Stimulated activated memory B cell treated with anti-CD40 and anti-IgM and Interleukin-4, amounts not matched to agents 10 μg/mL and 1 μg/mL and 100 μg/mL, for 72 hours (primary cell): ENCODE results near the gene TGFBR3.

ENCODE experiments used
- ATAC-seq: fragments of 150-1000 bp; cut with Tn5 transposase; 2 replicates; pipeline ENCODE4 v1.10.0; 2021
- H3K27ac Mint-ChIP-seq: one replicate; pipeline ENCODE4 v1.8.0; 2022; ENCODE audit warnings: mild to moderate bottlenecking, mixed read lengths
- H3K27me3 Mint-ChIP-seq: one replicate; pipeline ENCODE4 v1.8.0; 2022; ENCODE audit warnings: mixed read lengths
- H3K36me3 Mint-ChIP-seq: one replicate; pipeline ENCODE4 v1.8.0; 2022; ENCODE audit warnings: mixed read lengths
- H3K4me1 Mint-ChIP-seq: one replicate; pipeline ENCODE4 v1.8.0; 2022; ENCODE audit warnings: mixed read lengths
- H3K4me3 Mint-ChIP-seq: one replicate; pipeline ENCODE4 v1.8.0; 2022; ENCODE audit warnings: mild to moderate bottlenecking, moderate library complexity, mixed read lengths
- H3K9me3 Mint-ChIP-seq: one replicate; pipeline ENCODE4 v1.8.0; 2022; ENCODE audit warnings: mixed read lengths

TGFBR3 gene

GRCh38 chr1:91795591-91796389, 90.2 kb downstream of the TGFBR3 start:
- Mint-ChIP-seq H3K27ac (no peak overlapping the region), H3K27me3 (no peaks in the 10 kb centered on the region), H3K9me3 (peaks cover 2% of the 10 kb centered on the region), H3K36me3 (no peaks in the 10 kb centered on the region), H3K4me3 (no peak overlapping the region), H3K4me1 (no peaks in the 10 kb centered on the region)
- no peak for ATAC-seq

GRCh38 chr1:91793877-91794276, 92.1 kb downstream of the TGFBR3 start:
- ATAC-seq: no peak
- Mint-ChIP-seq H3K27ac (no peak overlapping the region), H3K36me3 (no peaks in the 10 kb centered on the region), H3K27me3 (no peaks in the 10 kb centered on the region), H3K9me3 (peaks cover 2% of the 10 kb centered on the region), H3K4me1 (no peaks in the 10 kb centered on the region), H3K4me3 (no peak overlapping the region)

GRCh38 chr1:91793189-91793588, 92.8 kb downstream of the TGFBR3 start:
- no peaks in the 10 kb centered on the region for H3K36me3 Mint-ChIP-seq
- no peaks in the 10 kb centered on the region for H3K4me1 Mint-ChIP-seq
- peaks cover 2% of the 10 kb centered on the region for H3K9me3 Mint-ChIP-seq
- ATAC-seq: no peak
- no peaks in the 10 kb centered on the region for H3K27me3 Mint-ChIP-seq
- no peak overlapping the region for H3K27ac Mint-ChIP-seq
- H3K4me3 Mint-ChIP-seq: no peak overlapping the region

DNA sequence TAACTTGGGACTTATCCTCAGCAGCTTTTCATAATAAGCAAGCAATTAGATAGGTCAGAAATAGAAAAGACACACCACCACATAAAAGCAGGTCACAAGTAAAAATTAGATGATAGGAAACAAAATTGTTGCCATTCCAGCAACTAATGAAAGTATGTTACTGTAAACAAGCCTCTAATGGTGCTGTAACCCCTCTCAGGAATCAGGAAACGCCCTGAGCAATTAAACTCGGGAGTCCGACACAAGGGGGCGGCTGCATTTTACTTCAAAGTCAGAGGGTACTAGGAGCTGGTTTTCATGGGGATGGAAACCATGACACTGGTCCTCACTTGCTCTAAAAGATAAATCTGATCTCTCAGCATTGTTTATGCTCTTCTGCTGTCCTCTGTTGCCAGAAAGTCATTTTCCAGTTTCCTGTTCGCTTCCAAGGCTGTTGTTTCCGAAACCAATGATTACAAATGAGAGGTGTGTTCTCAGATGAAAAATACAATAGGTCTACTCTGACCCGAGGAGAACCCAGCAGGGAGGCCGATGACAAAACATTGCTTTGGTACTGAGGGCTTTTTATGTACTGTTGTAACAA, 93.4 kb downstream of the TGFBR3 start:
- H3K36me3 Mint-ChIP-seq: no peaks in the 10 kb centered on the region
- no peaks in the 10 kb centered on the region for H3K4me1 Mint-ChIP-seq
- no peaks in the 10 kb centered on the region for H3K27me3 Mint-ChIP-seq
- no peak for ATAC-seq
- peaks cover 2% of the 10 kb centered on the region for H3K9me3 Mint-ChIP-seq
- H3K27ac Mint-ChIP-seq: no peak overlapping the region
- no peak overlapping the region for H3K4me3 Mint-ChIP-seq

DNA sequence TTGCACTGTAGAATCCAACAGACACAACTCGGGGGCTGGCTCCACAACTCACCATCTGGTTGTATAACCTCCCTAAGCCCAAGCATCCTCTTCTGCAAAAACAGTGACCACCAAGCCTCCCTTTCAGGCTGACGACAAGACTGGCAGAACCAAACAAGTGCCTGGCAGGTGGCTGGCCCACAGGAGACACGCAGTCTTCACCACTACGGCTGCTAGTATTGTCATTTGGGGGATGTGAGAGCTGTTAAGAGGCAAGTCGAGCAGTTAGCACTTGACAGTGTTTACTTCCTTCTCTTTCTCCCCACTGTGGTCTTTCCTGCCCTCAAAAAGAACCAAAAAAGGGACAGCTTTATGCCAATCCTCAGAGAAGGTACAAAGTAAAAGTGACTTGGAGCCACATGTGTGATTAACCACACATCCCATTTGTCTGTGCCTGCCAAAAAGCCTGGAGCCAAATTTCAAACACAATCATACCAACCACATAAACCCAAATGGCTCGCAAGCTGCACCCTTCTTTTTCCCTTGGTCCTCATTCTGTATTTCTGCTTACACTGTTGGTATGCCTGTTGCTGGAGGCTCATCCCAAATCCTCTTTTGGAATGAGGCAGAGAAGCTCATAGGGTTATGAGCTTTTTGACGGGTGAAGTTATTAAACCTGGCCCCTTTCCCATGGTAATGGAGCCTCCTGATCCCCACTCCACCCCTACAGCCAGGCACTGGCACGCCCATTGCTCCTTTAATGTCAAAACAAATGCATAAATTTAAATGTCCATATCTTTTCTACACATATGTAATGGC, 94.1 kb downstream of the TGFBR3 start:
- ATAC-seq: no peak
- Mint-ChIP-seq H3K27me3 (no peaks in the 10 kb centered on the region), H3K4me1 (no peaks in the 10 kb centered on the region), H3K4me3 (no peak overlapping the region), H3K36me3 (no peaks in the 10 kb centered on the region), H3K27ac (no peak overlapping the region), H3K9me3 (peaks cover 2% of the 10 kb centered on the region)

DNA sequence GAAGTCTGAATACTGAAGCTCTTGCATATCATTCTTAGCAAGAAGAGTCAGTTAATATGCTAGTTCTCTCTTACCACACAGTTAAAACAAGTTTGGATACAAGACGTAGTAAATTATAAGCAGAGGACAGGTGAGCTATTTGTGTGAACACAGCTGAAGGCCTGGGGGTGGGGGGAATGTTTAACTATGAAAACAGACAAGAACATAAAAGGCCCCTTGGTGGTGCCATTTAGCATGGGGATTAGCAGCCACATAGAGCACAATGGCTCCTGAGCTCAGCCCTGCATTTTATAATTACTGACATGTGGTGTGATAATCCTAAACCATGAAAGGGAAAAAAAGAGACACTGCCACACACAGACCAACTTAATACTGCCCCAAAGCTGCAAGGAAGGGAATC, 94.8 kb downstream of the TGFBR3 start:
- Mint-ChIP-seq H3K36me3 (no peaks in the 10 kb centered on the region), H3K9me3 (peaks cover 2% of the 10 kb centered on the region), H3K4me1 (no peaks in the 10 kb centered on the region), H3K27me3 (peaks cover 5% of the 10 kb centered on the region), H3K27ac (no peak overlapping the region), H3K4me3 (no peak overlapping the region)
- ATAC-seq: no peak

DNA sequence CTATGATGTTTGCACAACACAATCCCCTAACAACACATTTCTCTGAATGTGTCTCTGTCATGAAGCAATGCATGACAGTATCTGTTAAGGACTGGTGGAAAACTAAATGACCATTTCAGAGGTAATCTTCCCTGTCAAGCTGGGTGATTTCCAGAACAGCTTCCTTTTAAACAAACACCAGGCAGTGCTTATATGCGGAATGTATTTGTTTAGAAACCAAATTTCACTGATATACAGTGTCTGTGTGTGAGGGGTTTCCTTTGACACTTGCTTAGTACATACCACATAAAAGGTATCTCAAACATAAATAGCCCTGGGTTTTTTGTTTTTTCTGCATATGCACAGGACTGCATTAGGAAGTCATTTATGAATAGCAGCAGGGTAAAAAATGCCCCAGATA, 95.6 kb downstream of the TGFBR3 start:
- Mint-ChIP-seq H3K36me3 (no peaks in the 10 kb centered on the region), H3K4me3 (no peak overlapping the region), H3K4me1 (no peaks in the 10 kb centered on the region), H3K27me3 (peaks cover 9% of the 10 kb centered on the region), H3K27ac (no peak overlapping the region), H3K9me3 (peaks cover 2% of the 10 kb centered on the region)
- no peak for ATAC-seq

DNA sequence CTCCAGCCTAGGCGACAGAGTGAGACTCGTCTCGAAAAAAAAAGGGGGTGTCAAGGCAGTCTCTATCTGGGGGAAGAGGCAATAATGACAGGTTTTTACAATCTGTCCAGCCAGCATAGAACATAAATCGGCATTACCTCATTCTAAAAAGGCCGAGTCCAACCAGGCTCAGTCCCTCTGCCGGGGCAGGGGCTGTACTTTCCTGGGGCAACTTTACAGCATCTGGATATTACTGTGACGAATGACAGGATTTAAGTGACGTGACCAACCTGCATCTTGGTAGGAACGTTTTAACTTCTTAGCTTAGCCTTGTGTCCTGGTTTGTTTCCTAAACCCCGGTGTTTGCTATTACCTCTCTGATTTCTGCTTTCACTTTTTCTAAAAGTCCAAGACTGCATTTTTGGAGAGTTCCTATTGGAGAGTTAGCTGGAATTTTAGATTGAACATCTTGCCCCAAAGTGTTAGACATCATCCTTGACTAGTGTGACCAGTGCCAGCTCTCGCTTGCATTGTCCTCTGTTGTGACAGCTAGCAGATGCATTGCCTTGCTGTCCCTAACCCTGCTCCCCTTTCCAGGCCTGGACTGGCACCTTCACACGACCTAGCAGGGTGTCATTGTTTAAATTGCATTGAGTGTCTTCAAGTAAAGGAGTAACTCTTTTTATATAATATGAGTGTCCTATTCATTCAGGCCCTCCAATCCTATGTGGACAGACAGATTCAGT, 96.5 kb downstream of the TGFBR3 start:
- Mint-ChIP-seq H3K4me1 (no peaks in the 10 kb centered on the region), H3K27me3 (peaks cover 9% of the 10 kb centered on the region), H3K4me3 (no peak overlapping the region), H3K9me3 (peaks cover 1% of the 10 kb centered on the region), H3K27ac (no peak overlapping the region), H3K36me3 (no peaks in the 10 kb centered on the region)
- ATAC-seq: no peak

DNA sequence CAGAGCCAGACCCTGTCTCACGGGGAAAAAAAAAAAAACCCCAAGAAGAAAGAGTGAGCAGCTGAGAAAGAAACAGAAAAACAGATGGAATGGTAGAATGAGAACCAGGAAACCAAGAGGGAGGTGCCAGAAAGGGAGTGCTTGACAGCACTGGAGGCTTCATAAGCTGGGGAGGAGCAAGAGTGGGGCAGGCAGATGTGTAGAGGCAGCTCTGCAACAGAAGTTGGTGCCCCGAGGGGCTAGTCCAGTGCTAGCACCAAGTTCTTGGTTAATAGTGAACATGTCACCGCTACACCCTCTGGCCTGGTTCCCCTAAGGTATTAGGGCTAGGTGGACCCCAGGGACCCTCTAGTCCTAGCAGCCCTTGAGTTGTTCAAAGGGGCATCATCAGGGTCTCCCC, 98.0 kb downstream of the TGFBR3 start:
- Mint-ChIP-seq H3K4me1 (no peaks in the 10 kb centered on the region), H3K9me3 (no peaks in the 10 kb centered on the region), H3K27ac (no peak overlapping the region), H3K36me3 (no peaks in the 10 kb centered on the region), H3K4me3 (no peak overlapping the region), H3K27me3 (peaks cover 9% of the 10 kb centered on the region)
- no peak for ATAC-seq

- ATAC-seq: no peak
- Mint-ChIP-seq H3K36me3 (no peaks in the 10 kb centered on the region), H3K9me3 (no peaks in the 10 kb centered on the region), H3K27ac (no peak overlapping the region), H3K4me1 (no peaks in the 10 kb centered on the region), H3K4me3 (no peak overlapping the region), H3K27me3 (peaks cover 9% of the 10 kb centered on the region)
Measured at GRCh38 chr1:91784616-91785015, 101.3 kb downstream of the TGFBR3 start.

DNA sequence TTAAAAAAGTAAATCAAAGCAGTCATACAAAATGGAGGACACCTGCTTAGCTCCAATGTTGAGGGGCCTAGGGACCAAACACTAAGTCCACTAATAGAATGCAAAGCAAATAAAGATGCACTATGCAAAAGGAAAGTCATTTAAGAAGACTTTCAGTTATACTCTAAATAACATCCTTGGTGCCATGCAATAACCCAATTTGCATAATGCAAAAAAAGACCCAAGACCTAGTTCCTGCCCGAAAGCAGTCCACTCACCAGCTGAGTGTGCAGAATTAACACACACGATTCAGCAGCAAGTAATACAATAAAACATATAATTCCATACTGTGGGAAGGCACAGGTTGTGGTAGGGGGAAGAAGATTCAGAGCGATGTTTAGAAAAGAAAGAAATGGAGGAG, 101.8 kb downstream of the TGFBR3 start:
- Mint-ChIP-seq H3K27ac (no peak overlapping the region), H3K27me3 (peaks cover 9% of the 10 kb centered on the region), H3K36me3 (no peaks in the 10 kb centered on the region), H3K4me3 (no peak overlapping the region), H3K9me3 (no peaks in the 10 kb centered on the region), H3K4me1 (no peaks in the 10 kb centered on the region)
- ATAC-seq: no peak

GRCh38 chr1:91783423-91784170, 102.4 kb downstream of the TGFBR3 start:
- ATAC-seq: no peak
- Mint-ChIP-seq H3K9me3 (no peaks in the 10 kb centered on the region), H3K4me1 (no peaks in the 10 kb centered on the region), H3K27ac (no peak overlapping the region), H3K36me3 (no peaks in the 10 kb centered on the region), H3K4me3 (no peak overlapping the region), H3K27me3 (peaks cover 9% of the 10 kb centered on the region)

DNA sequence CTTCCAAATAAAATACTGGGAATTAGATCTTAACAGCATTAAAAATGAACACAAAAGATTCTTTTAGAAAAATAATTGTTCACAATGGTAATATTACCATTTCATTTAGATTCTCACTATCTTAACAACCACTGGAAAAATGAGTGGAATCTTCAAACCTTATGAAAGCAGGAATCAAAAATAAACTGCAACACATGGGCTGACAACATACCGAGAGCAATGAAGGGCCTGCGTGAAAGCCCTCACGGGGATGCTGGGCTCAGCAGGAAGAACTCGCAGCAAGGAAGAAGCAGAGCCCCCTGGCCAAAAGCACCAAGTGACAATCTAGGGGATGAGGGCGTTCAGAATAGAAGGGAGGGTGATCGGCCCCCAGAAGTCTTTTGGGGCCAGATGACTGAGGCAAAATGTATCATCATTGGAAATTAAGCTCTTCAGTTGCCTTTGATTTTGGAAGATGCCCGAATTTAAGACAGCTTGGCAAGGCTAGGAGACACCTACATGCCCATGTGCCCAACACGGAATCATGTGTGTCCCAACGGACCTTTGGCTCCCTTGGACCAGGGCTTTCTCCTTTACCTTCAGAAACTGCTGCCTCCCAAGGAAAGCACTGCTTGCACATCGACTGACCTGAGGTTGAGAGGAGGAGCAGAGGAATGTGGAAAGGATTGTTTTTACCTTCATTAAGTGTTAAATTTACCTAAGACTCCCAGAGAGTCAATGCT, 103.9 kb downstream of the TGFBR3 start:
- ATAC-seq: no peak
- H3K36me3 Mint-ChIP-seq: no peaks in the 10 kb centered on the region
- H3K27ac Mint-ChIP-seq: no peak overlapping the region

GRCh38 chr1:91781371-91781825, 104.6 kb downstream of the TGFBR3 start:
- Mint-ChIP-seq H3K9me3 (no peaks in the 10 kb centered on the region), H3K36me3 (no peaks in the 10 kb centered on the region), H3K27ac (no peak overlapping the region), H3K4me3 (no peak overlapping the region), H3K4me1 (no peaks in the 10 kb centered on the region), H3K27me3 (peaks cover 7% of the 10 kb centered on the region)
- ATAC-seq: no peak

More for the DNA sequence above, 103.9 kb downstream of the TGFBR3 start:
- H3K4me3 Mint-ChIP-seq: no peak overlapping the region
- H3K27me3 Mint-ChIP-seq: peaks cover 9% of the 10 kb centered on the region
- no peaks in the 10 kb centered on the region for H3K4me1 Mint-ChIP-seq
- no peaks in the 10 kb centered on the region for H3K9me3 Mint-ChIP-seq
